Tibial nerve (tissue), 4 donors: ENCODE results near the gene MAST1.

ENCODE experiments used
- EP300 ChIP-seq, 2 donors: sonication (generic); formaldehyde crosslinking; IDR thresholded peaks; one replicate each; pipeline ENCODE4 v1.6.1; 2017; ENCODE audit warnings: antibody characterized with exemption in 2 of 2, mild to moderate bottlenecking in 1 of 2
- POLR2A ChIP-seq, 2 donors: fragments of 450-650 bp; IDR thresholded peaks; one replicate each; pipeline ENCODE4 v1.6.1; 2017; ENCODE audit warnings: antibody characterized with exemption in 2 of 2, mild to moderate bottlenecking in 2 of 2, moderate library complexity in 2 of 2
- TF ChIP-seq, protein P1 (sequence below), 5 experiments: fragments of 200-600 bp in 3 of 5; fragments of 450-650 bp in 2 of 5; sonication (generic) in 3 of 5; IDR thresholded peaks; one replicate each; pipeline ENCODE4 v1.5.1; 2016 to 2019; ENCODE audit warnings: antibody characterized with exemption in 5 of 5, mild to moderate bottlenecking in 3 of 5, moderate library complexity in 2 of 5

DNA sequence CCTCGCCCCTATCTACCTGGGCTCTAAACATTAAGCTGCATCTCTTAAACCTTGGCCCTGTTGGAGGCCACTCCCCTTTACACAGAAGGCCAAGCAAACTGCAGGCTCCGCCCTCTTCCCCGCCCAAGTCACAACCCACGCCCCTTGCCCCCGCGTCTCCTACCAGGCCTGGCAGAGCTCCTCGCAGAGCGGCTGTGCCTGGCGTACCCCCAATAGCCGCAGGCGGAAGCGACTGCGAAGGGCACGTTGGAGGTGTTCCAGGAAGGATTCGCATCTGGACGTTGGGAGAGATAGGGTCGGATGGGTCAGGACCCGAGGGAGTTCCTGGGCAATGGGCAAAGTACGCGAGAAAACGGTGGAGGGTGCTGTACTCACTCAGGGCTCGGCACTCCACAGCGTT is 9.8 kb upstream of the MAST1 start:
- TF ChIP-seq EP300 (IDR thresholded peaks at IDR 0.05) (no peak), POLR2A (IDR thresholded peaks at IDR 0.05) (no peak)
- TF ChIP-seq, protein P1, sequence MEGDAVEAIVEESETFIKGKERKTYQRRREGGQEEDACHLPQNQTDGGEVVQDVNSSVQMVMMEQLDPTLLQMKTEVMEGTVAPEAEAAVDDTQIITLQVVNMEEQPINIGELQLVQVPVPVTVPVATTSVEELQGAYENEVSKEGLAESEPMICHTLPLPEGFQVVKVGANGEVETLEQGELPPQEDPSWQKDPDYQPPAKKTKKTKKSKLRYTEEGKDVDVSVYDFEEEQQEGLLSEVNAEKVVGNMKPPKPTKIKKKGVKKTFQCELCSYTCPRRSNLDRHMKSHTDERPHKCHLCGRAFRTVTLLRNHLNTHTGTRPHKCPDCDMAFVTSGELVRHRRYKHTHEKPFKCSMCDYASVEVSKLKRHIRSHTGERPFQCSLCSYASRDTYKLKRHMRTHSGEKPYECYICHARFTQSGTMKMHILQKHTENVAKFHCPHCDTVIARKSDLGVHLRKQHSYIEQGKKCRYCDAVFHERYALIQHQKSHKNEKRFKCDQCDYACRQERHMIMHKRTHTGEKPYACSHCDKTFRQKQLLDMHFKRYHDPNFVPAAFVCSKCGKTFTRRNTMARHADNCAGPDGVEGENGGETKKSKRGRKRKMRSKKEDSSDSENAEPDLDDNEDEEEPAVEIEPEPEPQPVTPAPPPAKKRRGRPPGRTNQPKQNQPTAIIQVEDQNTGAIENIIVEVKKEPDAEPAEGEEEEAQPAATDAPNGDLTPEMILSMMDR (IDR thresholded peaks at IDR 0.05) = no peak
